GM18951 (cell line): ENCODE results near the gene LYPD6B.

Source experiments
- POLR2A ChIP-seq: IDR thresholded peaks from 4 replicates; pipeline ENCODE4 v1.6.1; 2011; ENCODE audit warnings: mild to moderate bottlenecking; ENCODE audit not compliant: insufficient read length, insufficient read depth; ENCODE audit errors: extremely low read depth
- in situ Hi-C: fragments of 300-500 bp; cut with MboI; formaldehyde crosslinking; loops from one replicate; pipeline ENCODE4 v1.12.0; 2022; ENCODE audit warnings: low sequenced_read_pairs, mixed read lengths, inconsistent platforms; ENCODE audit not compliant: unreplicated experiment

LYPD6B gene

DNA sequence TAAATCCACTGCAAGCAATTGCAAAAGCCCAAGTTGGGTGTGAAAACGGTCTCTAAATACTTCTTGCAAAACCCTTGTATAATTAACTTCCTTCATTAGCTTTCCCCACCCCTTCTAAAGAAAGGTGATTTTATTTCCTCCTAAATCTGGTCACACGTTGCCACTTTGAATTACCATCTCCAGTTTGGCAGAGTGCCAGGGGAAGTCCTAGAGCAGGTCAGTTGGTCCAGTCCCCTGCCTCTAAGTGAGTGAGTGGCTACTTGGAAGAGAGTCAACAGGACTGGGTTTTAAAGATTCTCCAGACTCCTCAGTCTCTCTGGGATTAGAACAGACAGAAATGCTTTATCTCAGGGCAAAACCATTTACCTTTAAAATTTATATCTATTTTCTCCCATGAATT lies 18.7 kb upstream of the LYPD6B start:
- in situ Hi-C loops: loop anchor here (10.0 kb wide), 1 partner anchor 545 kb away; no protein-coding TSS in a partner anchor
- no peak for TF ChIP-seq POLR2A

DNA sequence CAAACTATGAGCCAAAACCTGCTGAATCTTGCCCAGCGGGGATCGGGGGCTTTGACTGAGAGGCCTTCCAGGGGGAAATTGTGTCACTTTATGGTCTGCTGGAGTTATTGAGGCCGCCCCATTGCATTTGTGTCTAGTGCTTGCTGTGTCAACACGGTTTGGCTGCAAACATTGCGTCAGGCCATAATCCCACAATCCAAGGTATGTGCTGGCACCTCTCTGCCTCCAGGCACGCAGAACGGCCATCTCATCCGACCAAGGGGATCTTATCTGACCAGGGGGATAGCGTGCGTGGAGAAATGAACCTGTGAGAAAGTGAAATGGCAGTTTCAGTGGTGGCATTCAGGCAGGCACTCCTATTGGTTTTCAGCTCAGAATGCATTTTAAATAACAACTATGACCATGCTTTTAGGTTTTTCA lies 18.1 kb upstream of the LYPD6B start:
- in situ Hi-C loops: no loop called here
- peak; percentile 45 for TF ChIP-seq POLR2A

DNA sequence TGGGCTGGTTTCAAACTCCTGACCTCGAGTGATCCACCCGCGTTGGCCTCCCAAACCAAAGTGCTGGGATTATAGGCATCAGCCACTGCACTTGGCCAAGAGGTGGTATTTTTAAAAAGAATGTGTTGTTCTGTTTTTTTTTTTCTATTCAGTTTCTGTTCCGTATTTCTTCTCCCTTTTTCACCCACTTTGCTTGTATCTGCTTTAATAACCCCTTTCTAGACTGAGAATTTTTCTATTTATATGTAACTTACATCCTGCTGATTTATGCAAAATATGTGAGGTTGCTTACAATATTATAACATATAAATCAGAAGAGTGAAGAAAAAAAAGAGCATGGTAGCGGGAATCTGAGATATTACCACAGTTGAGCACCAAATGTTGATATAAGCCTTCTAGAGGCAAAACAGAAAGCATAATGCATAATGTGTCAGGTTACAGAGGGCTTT lies 17.2 kb upstream of the LYPD6B start:
- in situ Hi-C loops: no loop called here
- no peak for TF ChIP-seq POLR2A

- no peak for TF ChIP-seq POLR2A
- in situ Hi-C loops: no loop called here
These were observed 16.7 kb upstream of the LYPD6B start for GRCh38 chr2:149021761-149022160.

DNA sequence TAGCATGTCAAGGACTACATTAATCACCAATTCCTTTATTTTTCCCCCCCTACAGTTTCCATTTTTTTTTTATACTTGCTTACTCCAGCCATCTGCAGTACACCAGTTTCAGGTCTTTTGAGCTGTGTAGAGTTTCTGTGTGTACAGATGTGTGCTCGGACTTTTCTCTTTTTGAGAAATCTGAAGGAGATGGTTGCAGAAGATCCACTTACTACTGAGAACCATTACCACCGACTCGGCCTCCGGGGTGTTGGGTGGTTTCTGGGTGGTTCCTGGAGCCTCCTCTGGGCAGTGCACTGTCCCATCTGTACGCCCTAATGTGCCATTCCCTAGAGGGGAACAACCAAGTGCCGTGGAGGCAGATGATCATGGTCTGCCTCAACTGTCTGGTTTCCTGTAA lies 15.4 kb upstream of the LYPD6B start:
- in situ Hi-C loops: no loop called here
- TF ChIP-seq POLR2A: no peak

- no peak for TF ChIP-seq POLR2A
- in situ Hi-C loops: no loop called here
These were observed 10.8 kb upstream of the LYPD6B start for GRCh38 chr2:149027590-149028250.

GRCh38 chr2:149028377-149028776 lies 10.1 kb upstream of the LYPD6B start:
- no peak for TF ChIP-seq POLR2A
- in situ Hi-C loops: no loop called here

DNA sequence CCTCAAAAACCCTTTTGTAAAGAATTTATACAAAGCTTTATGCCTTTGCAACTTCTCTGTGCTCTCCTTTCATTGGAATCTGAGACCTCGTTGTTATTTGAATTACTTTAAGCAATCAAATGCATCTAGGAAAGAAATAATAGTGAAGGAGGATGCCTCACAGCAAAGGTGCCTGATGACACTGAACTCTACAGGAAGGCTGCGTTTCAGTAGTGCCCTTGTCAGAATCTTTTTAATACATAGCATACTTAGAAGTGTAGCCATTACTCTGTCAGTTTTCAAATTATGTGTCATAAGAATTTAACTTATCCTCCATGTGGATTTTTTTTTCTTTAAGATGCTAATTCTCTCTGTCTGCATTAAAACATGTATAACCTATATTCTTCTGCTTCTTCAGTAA lies 9.6 kb upstream of the LYPD6B start:
- in situ Hi-C loops: no loop called here
- TF ChIP-seq POLR2A: no peak

DNA sequence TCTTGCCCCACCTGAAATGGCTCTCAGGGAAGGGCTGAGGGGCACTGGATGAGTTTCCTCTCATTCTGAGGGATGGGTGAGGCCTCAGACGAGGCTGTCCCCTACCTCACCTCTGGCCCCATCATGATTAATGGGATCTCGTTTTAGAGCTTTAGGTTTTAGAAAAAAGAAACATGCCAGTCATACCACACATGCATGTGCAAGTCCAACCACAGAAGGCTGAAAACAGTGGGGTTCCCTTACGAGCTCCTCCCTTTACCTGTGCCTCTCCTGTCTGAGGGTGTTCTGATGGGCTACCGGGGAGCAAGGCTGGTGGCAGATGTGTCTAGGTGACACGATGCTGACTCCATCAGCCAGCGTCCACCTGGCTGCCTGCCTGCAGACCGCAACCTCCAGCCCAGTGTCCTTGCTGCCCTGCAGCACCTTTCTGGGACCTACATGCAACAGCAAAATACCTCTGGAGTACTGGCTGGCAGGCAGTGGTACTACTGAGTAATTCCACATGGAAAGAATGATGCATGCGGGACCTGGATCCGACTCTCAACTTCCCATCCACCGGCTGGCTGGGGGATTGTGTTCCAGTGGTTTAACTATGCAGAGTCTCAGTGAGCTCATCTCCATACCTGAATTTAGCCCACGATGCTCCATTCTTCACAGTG lies 9.1 kb upstream of the LYPD6B start:
- in situ Hi-C loops: no loop called here
- no peak for TF ChIP-seq POLR2A

DNA sequence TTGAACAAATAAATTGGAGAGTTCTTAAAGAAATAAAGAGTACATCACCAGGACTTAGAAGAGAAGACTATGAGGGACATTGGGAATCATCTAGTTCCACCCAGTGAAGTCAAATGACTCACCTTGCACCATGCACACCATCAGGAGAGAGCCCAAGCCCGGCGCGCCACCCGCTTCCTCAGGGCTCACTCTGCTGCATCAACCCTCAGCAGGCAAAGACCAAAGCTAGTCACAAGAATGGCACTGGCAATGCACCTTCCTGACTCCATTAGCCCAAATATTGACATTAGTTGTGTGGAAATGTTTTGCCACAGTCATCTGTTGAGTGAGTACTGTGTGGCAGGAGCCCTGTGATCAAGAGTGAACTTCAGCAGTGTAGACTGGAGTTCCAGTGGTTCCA lies 7.1 kb upstream of the LYPD6B start:
- TF ChIP-seq POLR2A: no peak
- in situ Hi-C loops: no loop called here

DNA sequence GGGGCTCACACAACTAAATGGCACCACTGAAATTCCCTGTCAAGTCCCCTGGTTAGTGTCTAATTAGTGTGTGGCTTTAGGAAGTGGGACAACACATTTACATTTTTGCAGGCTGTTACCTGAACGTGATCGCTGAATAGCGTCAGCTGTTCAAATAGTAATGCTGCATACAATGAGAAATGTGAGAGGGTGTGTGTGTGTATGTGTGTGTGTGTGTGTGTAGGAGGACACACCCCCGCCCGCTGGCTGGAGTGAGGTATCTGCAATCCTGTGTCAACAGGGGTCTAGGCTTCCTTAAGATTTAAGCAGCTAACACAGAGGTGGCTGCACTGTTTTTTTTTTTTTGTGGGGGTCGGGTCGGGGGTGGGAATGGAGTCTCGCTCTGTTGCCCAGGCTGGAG lies 4.8 kb upstream of the LYPD6B start:
- TF ChIP-seq POLR2A: no peak
- in situ Hi-C loops: no loop called here

GRCh38 chr2:149034406-149034805 lies 4.1 kb upstream of the LYPD6B start:
- TF ChIP-seq POLR2A: no peak
- in situ Hi-C loops: no loop called here

- in situ Hi-C loops: no loop called here
These were observed 1.8 kb upstream of the LYPD6B start for GRCh38 chr2:149036507-149037293.

More at GRCh38 chr2:149036507-149037293, 1.8 kb upstream of the LYPD6B start:
- no peak for TF ChIP-seq POLR2A
